Panc1 (cell line): ENCODE measurements around the gene SLC4A1. TPM values are rescaled to one million over a fixed set of nuclear protein-coding genes. Genes with fewer than 3 reads are reported as not detected.

ENCODE experiments used
- ATAC-seq: fragments of 200-7000 bp; cut with Tn5 transposase; 2 replicates; pipeline ENCODE4 v1.9.1; 2020; ENCODE audit warnings: mild to moderate bottlenecking, moderate library complexity
- BruUV-seq: library from RNA; stranded (reverse); fragments of 400-500 nt; replicated peaks from 2 replicates; lab custom pipeline; 2021; lab: Mats Ljungman, UMichigan
- CTCF ChIA-PET: fragments of 300-600 bp; sonication (Branson Sonifier 250); formaldehyde crosslinking; loops from one replicate; lab custom pipeline; 2022; ENCODE audit warnings: antibody characterized with exemption; lab: Charles Lee
- POLR2A ChIA-PET: fragments of 300-600 bp; sonication (Branson Sonifier 250); formaldehyde crosslinking; loops from one replicate; lab custom pipeline; 2022; ENCODE audit warnings: antibody characterized with exemption; lab: Charles Lee
- DNase-seq: peaks from one replicate; pipeline ENCODE4 v3.0.0-alpha.2; 2010; ENCODE audit warnings: low read depth, low spot score
- H3K27ac ChIP-seq: 2 replicates; pipeline ENCODE4 v1.5.1; 2011; ENCODE audit warnings: mild to moderate bottlenecking, low read length, inconsistent platforms
- H3K27me3 ChIP-seq: fragments of 200-500 bp; sonication (Bioruptor generic); 2 replicates; pipeline ENCODE4 v1.6.0; 2014; ENCODE audit warnings: low read length, inconsistent platforms; ENCODE audit not compliant: control insufficient read depth, insufficient read depth
- H3K36me3 ChIP-seq: fragments of 200-500 bp; sonication (Bioruptor generic); 2 replicates; pipeline ENCODE4 v1.5.1; 2014; ENCODE audit warnings: inconsistent platforms, mild to moderate bottlenecking, low read length, moderate library complexity; ENCODE audit not compliant: control insufficient read depth, insufficient read depth
- H3K4me1 ChIP-seq: 2 replicates; pipeline ENCODE4 v1.5.1; 2011; ENCODE audit warnings: inconsistent platforms, mild to moderate bottlenecking, low read length, moderate library complexity; ENCODE audit not compliant: control insufficient read depth, insufficient read depth
- H3K4me3 ChIP-seq, 2 experiments: 2 replicates each; pipeline ENCODE4 v1.5.1; 2011 to 2012; ENCODE audit warnings: low read depth in 2 of 2, low read length in 2 of 2, mild to moderate bottlenecking in 2 of 2, inconsistent platforms in 1 of 2, moderate library complexity in 1 of 2
- H3K9me3 ChIP-seq: fragments of 200-500 bp; sonication (Bioruptor generic); 2 replicates; pipeline ENCODE4 v1.5.1; 2014; ENCODE audit warnings: low read depth, mild to moderate bottlenecking, inconsistent platforms, low read length, moderate library complexity; ENCODE audit not compliant: control insufficient read depth, insufficient read depth
- CTCF ChIP-seq: fragments of 450-650 bp; IDR thresholded peaks from 2 replicates; pipeline ENCODE4 v1.5.1; 2017; ENCODE audit warnings: mild to moderate bottlenecking
- POLR2AphosphoS5 ChIP-seq: IDR thresholded peaks from 2 replicates; pipeline ENCODE4 v1.6.1; 2012; ENCODE audit warnings: mild to moderate bottlenecking, low read depth, low read length, moderate library complexity
- REST ChIP-seq, 2 experiments: IDR thresholded peaks; 2 replicates each; pipeline ENCODE4 v1.6.1; 2011 to 2012; ENCODE audit warnings: low read depth in 2 of 2, control low read depth in 1 of 2, low read length in 1 of 2, mild to moderate bottlenecking in 1 of 2, moderate library complexity in 1 of 2; ENCODE audit not compliant: insufficient read depth in 1 of 2
- SIN3A ChIP-seq: IDR thresholded peaks from 2 replicates; pipeline ENCODE4 v1.6.1; 2012; ENCODE audit warnings: low read depth, mild to moderate bottlenecking, low read length, moderate library complexity, borderline replicate concordance; ENCODE audit not compliant: insufficient read depth
- TCF7L2 ChIP-seq: IDR thresholded peaks from 2 replicates; pipeline ENCODE4 v1.6.1; 2011; ENCODE audit warnings: mild to moderate bottlenecking, low read depth, low read length, inconsistent platforms
- in situ Hi-C: cut with HindIII; loops from 2 replicates; pipeline ENCODE4 v1.10.0; 2016; ENCODE audit warnings: low sequenced_read_pairs, low pct_unique_long_range_greater_than_20kb
- intact Hi-C: fragments of 100-400 bp; cut with micrococcal nuclease; formaldehyde crosslinking; loops from one replicate; pipeline ENCODE4 v1.10.0; 2022; ENCODE audit not compliant: unreplicated experiment
- total RNA-seq: library from RNA; stranded (reverse); gene quantifications from one replicate; pipeline ENCODE4 v1.2.1, GENCODE V29; 2021; ENCODE audit not compliant: unreplicated experiment

The SLC4A1 gene
- total RNA-seq, 1 experiment from 2014 or later = not detected

- in situ Hi-C loops (no loop called here), intact Hi-C loops (no loop called here)
- H3K36me3 ChIP-seq = 0 out of 2 replicates have a peak, but pooled peaks cover 2% of the 10 kb centered on the region
- no peaks in the 10 kb centered on the region for H3K9me3 ChIP-seq
- POLR2A ChIA-PET = no interaction called here
- no peak overlapping the region for H3K27ac ChIP-seq
- CTCF ChIA-PET = no interaction called here
- H3K4me3 ChIP-seq = no peak overlapping the region
- ATAC-seq (no peak), DNase-seq (no peak)
- no peaks in the 10 kb centered on the region for H3K27me3 ChIP-seq
- TF ChIP-seq REST (IDR thresholded peaks at IDR 0.05; ENCODE audit: insufficient read depth in 1 of 2, low read depth in 2 of 2, low read length in 1 of 2) (no peak), CTCF (no peak), TCF7L2 (no peak), POLR2AphosphoS5 (no peak), SIN3A (no peak)
- BruUV-seq = no TSS peak
- H3K4me1 ChIP-seq = peaks cover 14% of the 10 kb centered on the region
These were observed 60.2 kb downstream of the SLC4A1 start for GRCh38 chr17:44207743-44208142.

- POLR2A ChIA-PET = no interaction called here
- 0 out of 2 replicates have a peak, but pooled peaks cover 2% of the 10 kb centered on the region for H3K36me3 ChIP-seq
- no peak for ATAC-seq
- no TSS peak for BruUV-seq
- no peaks in the 10 kb centered on the region for H3K27me3 ChIP-seq
- TF ChIP-seq POLR2AphosphoS5 (no peak), TCF7L2 (no peak), SIN3A (no peak), REST (IDR thresholded peaks at IDR 0.05; ENCODE audit: insufficient read depth in 1 of 2, low read depth in 2 of 2, low read length in 1 of 2) (no peak), CTCF (no peak)
- DNase-seq = no peak
- no peak overlapping the region for H3K4me3 ChIP-seq
- intact Hi-C loops = no loop called here
- H3K4me1 ChIP-seq = peaks cover 17% of the 10 kb centered on the region
- no peak overlapping the region for H3K27ac ChIP-seq
- in situ Hi-C loops = no loop called here
- CTCF ChIA-PET = no interaction called here
- no peaks in the 10 kb centered on the region for H3K9me3 ChIP-seq
These were observed 60.6 kb downstream of the SLC4A1 start for GRCh38 chr17:44207319-44207718.
